ENCODE data around the gene LDLRAD4. TPM values are rescaled to one million over a fixed set of nuclear protein-coding genes. Genes with fewer than 3 reads are reported as not detected.

LDLRAD4 gene
- total RNA-seq, 1 donor from 2014 or later: 3.0 TPM

- ATAC-seq: no peak
These were observed 90.6 kb downstream of the LDLRAD4 start for GRCh38 chr18:13309031-13309747.

- no peak for ATAC-seq
These were observed 91.4 kb downstream of the LDLRAD4 start for GRCh38 chr18:13309748-13310670.

- no peak for ATAC-seq
These were observed 92.6 kb downstream of the LDLRAD4 start for GRCh38 chr18:13311193-13311592.

- ATAC-seq: no peak
These were observed 94.0 kb downstream of the LDLRAD4 start for GRCh38 chr18:13312515-13312914.

- no peak for ATAC-seq
These were observed 94.6 kb downstream of the LDLRAD4 start for GRCh38 chr18:13313006-13313686.

- ATAC-seq: no peak
These were observed 96.4 kb downstream of the LDLRAD4 start for GRCh38 chr18:13315000-13315399.

- no peak for ATAC-seq
These were observed 97.5 kb downstream of the LDLRAD4 start for GRCh38 chr18:13316063-13316462.

- no peak for ATAC-seq
These were observed 99.2 kb downstream of the LDLRAD4 start for GRCh38 chr18:13317801-13318200.

- no peak for ATAC-seq
These were observed 100.4 kb downstream of the LDLRAD4 start for GRCh38 chr18:13318731-13319501.

GRCh38 chr18:13319629-13320028, 101.1 kb downstream of the LDLRAD4 start:
- no peak for ATAC-seq

GRCh38 chr18:13320096-13320495, 101.5 kb downstream of the LDLRAD4 start:
- no peak for ATAC-seq

- no peak for ATAC-seq
These were observed 102.4 kb downstream of the LDLRAD4 start for GRCh38 chr18:13320891-13321425.

GRCh38 chr18:13321923-13322322, 103.4 kb downstream of the LDLRAD4 start:
- ATAC-seq: no peak

- no peak for ATAC-seq
These were observed 104.6 kb downstream of the LDLRAD4 start for GRCh38 chr18:13323186-13323585.

GRCh38 chr18:13324880-13325279, 106.3 kb downstream of the LDLRAD4 start:
- ATAC-seq: no peak

- no peak for ATAC-seq
These were observed 109.7 kb downstream of the LDLRAD4 start for GRCh38 chr18:13328213-13328612.

GRCh38 chr18:13330996-13331395, 112.4 kb downstream of the LDLRAD4 start:
- ATAC-seq: no peak

GRCh38 chr18:13331846-13332245, 113.3 kb downstream of the LDLRAD4 start:
- ATAC-seq: no peak

GRCh38 chr18:13332874-13333273, 114.3 kb downstream of the LDLRAD4 start:
- ATAC-seq: no peak

- no peak for ATAC-seq
These were observed 117.3 kb downstream of the LDLRAD4 start for GRCh38 chr18:13335903-13336302.

- no peak for ATAC-seq
These were observed 118.3 kb downstream of the LDLRAD4 start for GRCh38 chr18:13336841-13337240.

- ATAC-seq: no peak
These were observed 118.8 kb downstream of the LDLRAD4 start for GRCh38 chr18:13337369-13337768.

Measured in esophagus mucosa (tissue), 1 donor.